GM21367 (cell line): Measurements from ENCODE around the gene APBA2.

ENCODE experiments used
- ATAC-seq: cut with Tn5 transposase; IDR thresholded peaks from one replicate; pipeline ENCODE4 v1.9.1; 2021; ENCODE audit not compliant: unreplicated experiment

APBA2 gene

DNA sequence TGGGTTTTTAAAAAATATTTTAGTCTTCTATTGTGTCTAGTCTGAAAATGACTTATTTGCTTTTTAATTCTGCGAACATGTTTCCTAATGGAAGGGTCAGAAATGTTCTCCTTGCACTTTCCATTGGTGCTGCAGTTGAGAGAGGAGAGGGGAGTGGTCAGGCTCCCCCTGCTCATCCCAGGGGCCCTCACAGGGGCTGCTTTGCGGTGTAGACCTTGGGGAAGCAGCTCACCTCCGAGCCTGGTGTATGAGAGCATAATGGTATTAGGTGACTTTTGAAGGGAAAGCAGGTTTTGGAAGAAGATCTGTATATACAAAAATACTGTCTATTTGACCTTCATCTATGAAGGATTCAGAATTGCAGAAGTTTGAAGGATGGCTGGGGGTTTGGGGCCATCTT lies 28.3 kb downstream of the APBA2 start:
- no peak for ATAC-seq

DNA sequence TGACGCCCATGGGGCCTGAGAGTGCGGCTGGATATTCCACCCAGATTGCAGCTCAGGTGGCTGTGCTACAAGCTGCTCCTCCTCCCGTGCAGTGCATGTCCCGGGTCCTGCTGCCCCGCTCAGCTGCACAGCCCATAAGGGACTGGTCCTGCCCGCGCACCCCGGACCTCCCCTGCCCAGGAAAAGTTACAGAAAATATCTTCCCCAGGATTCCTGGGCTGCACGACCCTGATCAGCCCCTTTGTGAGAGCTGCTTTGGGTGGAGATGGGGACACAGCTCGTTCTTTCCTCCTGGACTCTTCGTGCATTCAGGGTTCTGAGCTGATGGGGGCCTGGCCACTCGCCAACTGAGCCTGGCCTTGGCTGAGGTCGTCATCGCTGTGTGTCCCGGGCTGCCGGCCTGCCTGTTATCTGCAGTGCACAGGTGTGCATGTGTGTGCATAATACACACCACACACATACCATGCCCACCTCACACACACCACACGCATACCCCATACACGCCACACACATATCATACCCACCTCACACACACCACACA lies 28.8 kb downstream of the APBA2 start:
- no peak for ATAC-seq

DNA sequence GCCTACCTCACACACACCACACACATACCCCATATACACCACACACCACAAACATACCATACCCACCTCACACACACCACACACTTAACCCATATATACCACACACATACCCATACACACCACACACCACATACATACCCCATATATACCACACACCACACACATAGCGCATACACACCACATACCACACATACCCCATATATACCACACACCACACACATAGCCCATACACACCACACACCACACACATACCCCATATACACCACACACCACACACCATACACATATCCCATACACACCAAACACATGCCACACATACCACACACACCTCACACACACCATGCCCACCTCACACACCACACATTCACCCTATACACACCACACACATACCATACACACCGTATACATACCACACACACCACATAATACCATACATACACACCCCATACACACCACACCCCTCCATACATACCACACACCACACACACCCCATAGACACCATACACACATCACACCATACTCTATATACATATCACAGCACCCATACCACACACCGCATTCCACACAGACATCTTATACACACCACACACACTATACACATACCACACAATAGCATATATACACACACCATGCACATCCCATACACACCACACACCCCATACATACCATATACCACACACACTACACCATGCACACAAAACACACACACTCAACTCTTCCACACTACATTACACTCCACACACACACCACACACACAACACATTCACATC lies 29.5 kb downstream of the APBA2 start:
- ATAC-seq: no peak

DNA sequence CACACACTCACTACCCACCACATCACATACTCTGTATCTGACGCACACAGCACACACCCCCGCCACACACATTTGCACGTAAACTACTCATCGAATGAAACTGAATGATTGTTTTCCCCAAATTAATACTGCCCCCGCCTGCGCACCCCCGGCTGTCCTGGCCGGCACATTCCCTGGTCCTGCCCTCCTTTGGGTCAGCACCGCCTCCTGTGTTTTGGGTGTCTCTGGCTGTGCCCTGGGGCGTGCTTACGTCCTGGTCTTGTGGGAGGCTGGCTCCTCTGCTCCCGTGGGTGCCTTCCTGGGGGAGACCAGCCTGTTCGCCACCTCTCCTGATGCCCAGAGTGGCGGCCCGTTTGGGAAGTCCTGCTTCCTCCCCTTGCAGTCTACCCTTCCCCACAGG lies 30.2 kb downstream of the APBA2 start:
- no peak for ATAC-seq

DNA sequence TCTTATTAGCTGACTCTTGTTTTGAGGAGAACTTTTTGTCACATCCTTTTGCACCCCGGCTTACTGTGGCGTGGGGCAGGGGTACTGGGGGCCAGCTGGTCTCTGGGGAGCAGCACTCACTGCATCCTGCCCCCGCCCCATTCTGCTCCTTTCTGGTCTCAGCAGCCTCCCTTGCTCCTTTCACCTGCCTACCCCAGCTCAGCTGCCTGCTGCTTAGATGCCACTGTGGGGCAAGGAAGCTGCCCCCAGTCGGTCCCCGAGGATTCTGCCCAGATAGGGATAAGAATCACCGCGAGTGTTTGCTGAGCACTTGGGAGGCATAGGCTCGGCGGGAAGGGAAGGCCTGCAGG lies 32.0 kb downstream of the APBA2 start:
- ATAC-seq: no peak

DNA sequence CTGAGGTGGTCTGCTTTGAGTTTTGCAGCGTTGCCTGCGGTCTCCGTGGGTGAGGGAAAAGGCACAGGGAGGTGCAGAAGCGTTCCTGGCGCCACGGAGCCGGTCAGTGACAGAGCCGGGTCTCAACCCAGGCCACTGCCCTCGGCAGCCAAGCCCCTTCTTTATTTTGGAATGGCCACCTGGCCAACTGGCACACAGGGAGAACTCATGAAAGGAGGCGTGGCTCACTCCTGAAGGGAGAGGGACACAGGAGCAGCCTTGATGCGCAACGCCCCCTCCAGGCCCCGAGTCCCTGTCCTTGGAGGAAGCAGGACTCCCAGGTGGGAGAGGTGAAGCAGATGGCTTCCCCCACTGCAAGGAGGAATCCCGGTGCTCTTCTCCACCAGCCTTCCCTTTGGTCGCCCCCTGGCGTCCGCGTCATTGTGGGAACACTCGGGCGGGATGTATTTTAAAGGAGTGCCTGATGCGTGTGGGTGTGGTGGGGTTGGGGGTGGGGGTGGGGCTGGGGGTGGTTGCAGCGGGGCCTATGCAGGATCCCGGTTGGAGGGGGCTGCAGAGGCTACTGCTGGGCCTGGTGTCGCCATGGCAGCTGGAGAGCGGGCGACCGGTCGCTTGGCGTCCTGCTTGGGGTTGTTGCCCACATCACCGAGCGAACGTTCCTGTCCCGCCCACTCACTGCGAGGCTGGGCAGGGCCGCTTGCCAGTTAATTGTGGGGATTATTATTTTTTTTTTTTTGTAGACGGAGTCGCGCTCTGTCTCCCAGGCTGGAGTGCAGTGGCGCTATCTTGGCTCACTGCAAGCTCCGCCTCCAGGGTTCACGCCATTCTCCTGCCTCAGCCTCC lies 32.6 kb downstream of the APBA2 start:
- no peak for ATAC-seq

DNA sequence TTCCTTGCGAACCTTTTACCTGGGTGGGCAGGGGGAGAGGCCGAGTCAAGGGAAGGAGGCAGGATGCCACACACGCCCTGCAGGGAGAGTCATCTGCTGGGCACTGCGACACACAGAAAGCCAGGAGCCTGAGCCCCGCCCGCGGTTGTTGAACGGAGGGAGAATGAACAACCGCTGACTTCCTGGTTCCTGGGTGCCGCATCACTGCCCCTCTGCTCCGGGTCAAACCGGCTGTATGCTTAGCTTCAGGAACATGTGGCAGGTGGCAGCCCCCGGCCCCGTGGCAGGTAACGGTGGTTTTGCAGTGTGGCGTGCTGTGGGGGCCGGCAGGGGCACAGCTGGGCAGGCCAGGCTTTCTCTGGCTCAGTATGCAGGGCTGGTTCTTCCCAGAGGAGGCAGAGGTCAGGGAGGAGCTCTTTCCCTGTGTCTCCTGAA lies 33.4 kb downstream of the APBA2 start:
- ATAC-seq: no peak

DNA sequence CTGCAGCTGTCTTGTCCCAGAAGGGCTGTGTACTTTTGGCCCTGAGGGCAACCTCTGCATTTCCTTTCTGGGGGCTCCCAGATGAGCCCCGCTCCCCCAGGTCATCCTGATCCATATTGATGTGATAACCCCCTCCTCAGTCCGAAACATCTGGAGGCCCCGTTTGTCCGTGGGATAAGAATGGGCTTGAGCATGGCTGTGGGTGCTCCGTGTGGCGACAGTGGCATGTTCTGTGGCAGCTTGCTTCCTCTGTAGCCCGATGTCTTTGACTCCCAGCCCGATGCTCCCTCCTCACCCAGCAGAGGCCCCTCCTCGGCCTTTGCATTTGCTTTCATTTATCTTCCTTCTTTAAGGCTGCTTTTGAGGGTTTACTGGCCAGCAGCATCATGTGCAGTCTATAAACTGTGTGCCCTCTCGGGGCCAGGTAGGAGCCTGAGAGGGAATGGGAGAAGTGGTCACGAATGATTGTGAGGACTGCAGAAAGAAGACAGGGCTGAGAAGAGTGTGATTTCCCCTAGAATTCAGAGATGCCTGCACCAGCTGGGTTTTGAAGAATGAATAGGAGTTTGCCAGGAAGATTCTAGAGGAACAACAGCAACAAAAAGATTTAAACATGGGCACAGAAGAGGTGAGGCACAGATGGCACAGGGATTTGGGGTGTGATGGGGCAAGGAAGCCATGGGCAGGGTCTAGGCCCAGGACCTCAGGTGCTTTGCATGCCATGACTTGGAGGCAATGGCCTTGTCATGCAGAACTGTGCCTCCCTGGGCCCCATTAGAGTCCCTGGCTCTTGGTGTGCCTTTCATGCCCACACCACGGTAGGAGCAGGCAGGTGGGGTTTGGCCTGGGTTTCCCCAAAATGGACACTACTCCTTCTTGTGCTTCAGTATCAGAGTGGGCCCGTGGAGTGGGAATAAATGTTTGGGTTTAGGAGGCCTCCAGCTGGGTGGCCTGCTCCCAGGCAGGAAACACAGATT lies 34.2 kb downstream of the APBA2 start:
- no peak for ATAC-seq

DNA sequence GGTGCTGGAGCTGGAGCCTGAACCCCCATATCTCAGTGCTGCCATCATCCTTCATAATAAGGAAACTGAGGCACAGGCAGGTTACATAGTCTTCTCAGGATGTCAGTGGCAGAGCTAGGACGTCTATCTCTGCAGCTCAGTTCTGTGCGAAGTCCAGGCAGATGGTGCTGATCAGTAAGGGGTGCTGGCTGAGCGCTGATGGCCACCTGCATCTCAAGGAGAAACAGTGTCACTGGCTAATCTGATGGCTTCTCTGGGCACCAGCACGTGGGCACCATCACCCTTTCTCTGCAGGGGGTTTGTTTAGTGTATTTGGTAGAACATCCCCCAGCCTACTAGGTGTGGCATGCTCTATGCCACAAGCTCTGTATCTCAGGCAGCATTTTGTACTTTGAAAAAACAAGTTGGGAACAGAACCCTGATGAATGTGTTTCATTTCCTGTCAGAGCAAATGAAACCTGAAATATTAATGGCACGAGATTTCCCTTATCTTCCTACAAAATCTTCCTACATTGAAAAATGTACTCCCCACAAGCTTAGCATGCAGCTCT lies 35.1 kb downstream of the APBA2 start:
- no peak for ATAC-seq

DNA sequence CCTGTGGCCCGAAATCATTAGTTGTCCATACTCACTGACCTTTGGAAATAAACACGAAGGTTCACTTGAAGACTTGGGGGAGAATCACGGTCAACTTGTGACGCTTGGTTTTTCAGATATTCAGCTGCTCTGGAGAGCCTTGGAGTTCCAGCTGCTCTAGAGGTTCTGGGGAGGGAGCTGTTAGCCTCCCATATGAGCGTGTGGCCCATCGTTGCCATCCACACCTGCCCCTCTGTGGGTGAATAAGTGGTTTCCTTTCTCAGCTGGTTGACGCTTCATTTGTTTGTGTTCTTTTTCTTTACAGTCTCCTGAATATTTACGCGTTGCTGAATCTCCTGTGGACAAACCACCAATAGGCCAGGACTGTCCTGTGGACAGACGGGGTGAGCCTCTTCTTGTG lies 35.6 kb downstream of the APBA2 start:
- no peak for ATAC-seq

DNA sequence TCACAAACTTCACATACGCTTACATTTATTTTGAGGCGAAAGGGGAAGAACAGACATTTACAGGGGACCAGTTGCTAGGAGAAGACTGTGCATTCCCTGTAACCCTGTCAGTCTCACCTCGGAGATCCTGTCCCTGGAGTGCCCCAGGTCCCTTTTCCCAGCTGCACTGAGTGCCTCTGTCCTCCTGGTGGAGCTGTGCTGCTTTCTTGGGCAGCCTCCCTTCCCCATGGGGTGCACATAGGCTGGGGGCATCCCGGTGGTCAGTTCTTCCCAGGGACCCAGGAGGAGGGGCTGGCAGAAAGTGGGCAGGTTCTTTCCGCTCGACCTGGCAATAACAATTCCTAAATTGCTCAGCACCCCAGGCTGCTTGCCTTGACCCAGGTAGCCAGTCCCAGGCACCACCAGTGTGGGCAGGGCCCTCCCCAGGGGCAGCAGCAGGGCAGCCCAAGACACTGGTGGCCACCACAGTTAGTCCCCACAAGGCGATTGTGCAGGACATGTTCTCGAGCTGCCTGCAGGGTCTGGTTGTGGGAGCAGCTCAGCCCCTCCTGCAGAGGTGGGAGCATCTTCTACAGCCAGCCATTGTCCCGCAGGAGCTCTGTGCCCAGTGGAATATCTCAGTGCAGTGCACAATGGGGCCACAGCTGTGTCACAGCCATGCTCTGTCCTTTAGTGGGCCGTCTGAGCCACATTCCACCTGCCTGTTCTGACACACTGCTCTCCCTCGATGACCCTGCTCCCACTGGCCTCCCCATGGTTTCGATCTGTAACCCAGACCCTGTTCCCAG lies 36.3 kb downstream of the APBA2 start:
- ATAC-seq: no peak

DNA sequence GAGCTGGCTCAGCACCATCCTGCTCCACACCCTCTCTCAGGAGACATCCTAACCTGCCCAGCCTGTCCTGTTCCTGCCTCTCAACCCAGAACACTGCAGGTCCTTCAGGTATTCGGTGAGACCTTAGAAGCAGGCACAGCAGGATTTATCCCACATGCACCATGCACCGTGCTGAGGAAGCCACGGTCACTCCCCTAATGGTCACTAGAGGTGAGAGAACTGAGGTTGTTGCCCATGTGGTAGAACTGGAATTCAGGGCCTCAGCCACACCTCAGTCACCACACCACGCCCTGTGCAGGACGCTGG lies 36.9 kb downstream of the APBA2 start:
- ATAC-seq: no peak

DNA sequence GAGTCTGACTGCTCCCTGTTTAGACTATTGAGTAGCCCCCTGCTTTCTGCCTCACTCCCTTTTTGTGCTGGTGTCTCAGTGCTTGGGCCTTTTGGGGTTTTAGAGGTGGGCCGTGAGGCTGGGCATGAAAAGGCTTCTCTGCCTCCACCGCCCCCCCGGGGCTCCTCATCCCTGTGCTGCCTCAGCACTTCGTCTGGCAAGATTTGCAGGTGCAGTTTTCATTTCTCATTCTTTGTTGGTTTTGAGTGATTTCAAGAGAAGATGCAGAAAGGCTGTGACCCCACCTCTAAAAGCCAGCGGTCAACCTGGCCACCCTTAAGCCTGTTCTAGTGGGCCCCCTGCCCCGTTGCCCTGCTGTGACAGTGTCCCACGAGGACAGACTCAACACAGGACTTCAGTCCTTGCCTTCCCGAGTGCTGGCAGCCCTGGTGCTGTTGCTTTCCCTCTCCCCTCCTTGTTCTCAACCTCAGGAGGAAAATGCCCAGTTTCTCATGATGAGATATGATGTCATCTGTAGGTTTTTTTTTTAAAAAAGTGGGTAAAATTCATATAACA lies 38.0 kb downstream of the APBA2 start:
- no peak for ATAC-seq

DNA sequence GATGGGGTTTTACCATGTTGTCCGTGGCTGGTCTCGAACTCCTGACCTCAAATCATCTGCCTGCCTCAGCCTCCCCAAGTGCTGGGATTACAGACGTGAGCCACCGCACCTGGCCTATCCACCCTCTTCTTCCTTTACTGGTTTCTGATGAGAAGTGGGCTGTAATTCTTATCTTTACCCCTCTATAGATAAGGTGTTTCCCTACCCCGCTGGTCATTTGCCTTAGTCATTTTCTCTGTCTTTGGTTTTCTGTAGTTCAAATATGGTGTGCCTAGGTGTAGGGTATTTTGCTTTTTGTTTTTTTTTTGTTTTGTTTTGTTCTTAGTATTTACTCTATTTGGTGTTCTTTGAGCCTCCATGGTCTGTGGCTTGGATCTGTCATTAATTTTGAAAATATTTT lies 41.3 kb downstream of the APBA2 start:
- no peak for ATAC-seq

DNA sequence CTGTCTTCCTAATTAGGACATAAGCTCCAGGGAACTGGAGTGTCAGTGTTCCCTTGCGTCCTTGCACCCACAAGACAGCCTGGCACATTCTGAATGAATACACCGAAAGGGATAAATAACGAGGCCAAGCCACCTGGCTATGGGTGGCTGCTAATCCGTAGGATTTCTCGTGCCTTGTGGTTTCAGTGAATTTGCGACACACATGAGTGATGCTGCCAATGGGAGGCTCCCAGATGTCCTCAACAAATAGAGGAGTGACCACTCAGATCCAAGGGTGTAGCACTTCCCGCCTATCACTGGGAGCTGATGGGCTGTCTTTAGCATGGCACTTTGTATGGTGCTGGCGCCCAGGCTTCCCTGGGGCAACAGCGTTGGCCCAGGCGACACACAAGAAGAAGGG lies 43.4 kb downstream of the APBA2 start:
- no peak for ATAC-seq

DNA sequence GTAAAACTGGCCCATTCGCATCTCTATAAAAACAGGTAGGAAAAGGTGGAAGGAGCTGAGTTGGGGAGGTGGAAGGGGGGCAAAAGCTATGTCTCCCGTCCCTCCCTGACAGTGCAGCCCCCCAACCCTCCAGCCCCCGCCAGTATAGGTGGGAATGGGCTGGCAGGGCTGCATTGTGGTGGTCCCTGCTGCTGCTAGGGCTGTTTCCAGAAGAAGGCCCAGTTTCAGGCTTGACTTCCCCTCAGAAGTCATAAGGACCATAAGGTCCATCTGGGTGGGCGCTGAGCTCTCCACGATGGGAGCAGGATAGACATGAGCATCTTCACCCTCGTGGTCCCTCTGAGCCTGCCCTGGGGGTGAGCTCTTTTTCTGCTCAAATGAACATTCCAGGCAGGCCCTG lies 44.2 kb downstream of the APBA2 start:
- no peak for ATAC-seq

DNA sequence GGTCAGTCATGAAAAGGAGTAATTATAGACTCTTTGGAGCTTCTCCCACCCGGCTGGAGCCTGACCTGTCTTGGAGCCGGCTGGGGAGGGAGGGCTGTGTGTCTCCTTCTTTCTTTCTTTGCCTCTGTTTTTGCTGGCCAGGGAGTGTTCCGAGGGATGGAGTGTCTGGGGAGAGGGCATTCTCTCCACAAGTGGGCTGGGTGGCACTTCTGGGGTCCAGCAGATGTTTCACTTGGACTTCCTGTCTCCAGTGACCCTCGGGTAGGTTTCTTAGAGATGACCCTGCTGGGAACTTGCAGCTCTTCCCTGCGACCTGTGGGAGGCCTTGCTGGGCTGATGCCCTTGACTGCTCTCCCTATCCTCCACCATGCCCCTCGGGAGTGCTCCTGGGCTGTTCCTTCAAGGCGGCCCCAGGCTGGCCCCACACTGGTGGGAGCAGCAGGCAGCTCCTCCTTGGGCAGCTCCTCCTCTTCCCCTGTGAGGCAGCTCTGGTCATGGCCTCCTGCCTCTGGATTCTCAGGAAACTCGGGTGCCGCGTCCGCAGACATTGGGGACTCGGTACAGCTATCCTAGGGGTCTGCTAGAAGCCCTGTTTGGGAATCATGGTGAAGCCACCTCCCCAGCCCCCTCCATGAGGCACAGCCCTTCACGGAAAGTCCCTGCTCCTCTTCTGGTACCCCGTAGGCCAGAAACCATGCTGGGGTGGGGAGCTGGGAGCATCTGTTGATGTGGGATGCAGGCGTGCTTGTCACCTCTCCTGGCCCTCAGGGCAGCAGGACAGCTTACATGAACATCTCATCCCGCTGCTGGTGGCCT lies 44.9 kb downstream of the APBA2 start:
- ATAC-seq: no peak

DNA sequence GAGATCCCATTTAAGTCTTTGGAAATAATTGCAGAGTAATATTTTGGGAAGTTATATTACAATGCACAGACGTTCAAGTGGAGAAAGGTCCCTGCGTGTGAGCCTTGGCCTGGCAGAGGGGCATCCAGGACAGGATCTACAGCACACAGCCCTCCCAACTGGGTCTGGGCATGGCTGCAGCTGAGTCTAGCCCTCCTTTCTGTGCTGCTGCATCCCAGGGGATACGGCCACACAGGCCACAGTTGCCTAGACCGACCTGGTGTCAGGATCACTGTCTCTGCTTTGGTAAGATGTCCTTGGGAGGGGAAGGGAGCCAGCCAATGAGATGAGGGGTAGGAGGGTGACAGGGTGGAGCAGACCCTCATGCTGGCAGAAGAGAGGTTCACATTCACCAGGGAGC lies 46.1 kb downstream of the APBA2 start:
- ATAC-seq: no peak

DNA sequence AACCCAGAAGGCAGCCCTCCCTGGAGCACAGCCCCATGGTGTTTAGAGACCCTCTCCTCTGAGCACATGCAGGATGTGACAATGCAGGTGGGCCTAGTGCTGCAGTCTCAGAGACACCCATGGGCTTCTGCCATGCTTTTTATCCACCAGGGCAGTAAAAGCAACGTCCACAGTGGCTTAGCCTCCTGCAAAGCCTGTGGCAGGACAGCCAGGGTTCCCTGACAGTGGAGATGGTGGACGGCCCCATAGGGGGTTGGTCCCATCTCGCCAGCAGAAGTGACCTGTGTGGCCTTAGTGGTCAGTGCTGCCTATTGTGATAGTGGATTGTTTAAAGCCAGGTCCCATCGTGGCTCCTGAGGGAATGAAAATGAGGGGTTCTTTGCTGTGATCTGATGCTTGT lies 46.6 kb downstream of the APBA2 start:
- no peak for ATAC-seq
